GM19035 (cell line): Measurements from ENCODE around the gene PTPMT1.

ENCODE experiments used
- ATAC-seq: cut with Tn5 transposase; IDR thresholded peaks from one replicate; pipeline ENCODE4 v1.9.1; 2021; ENCODE audit not compliant: unreplicated experiment

The PTPMT1 gene

GRCh38 chr11:47606731-47607130 lies 41.3 kb downstream of the PTPMT1 start:
- no peak for ATAC-seq

- ATAC-seq = no peak
These were observed 42.0 kb downstream of the PTPMT1 start for GRCh38 chr11:47607380-47607779.

DNA sequence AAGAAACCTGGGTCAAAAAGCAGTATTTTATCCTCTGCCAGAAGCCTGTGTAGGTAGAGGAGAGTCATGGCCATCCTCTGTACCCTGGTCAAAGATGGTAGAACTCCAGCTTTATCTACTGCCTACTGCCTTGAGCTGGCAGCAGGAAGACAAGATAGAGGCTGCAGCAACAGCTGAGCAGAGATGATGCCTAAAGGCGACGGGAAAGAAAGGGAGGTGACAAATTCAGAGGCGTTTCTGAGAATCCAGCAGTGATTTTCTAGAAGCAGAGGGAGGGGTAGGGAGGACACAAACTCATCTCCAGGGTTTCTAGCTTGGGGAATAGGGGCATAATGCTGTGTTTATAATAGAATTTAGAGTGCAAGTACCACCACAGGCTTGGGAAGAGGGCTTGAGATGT lies 44.3 kb downstream of the PTPMT1 start:
- ATAC-seq = no peak

DNA sequence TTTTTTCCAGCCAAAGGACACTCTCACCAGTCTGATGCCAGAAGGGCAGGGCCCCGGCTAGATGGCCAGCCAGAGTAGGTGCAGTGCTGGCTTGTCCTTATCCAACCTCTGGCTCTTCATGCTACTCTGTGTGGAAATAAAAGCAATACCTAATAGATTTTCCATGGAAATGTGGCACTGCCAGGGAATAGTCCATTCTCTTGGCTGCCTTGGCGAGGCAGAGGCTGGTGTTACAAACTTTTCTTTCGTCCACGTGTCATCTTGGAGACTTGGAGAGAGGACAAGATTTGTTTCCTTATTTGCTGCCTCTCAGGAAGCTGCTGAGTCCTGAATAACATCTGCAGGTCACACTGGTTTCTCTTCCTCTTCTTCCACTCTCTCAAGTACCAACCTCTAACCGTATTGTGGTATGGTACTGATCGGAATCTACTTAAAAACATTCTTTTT lies 46.0 kb downstream of the PTPMT1 start:
- no peak for ATAC-seq

DNA sequence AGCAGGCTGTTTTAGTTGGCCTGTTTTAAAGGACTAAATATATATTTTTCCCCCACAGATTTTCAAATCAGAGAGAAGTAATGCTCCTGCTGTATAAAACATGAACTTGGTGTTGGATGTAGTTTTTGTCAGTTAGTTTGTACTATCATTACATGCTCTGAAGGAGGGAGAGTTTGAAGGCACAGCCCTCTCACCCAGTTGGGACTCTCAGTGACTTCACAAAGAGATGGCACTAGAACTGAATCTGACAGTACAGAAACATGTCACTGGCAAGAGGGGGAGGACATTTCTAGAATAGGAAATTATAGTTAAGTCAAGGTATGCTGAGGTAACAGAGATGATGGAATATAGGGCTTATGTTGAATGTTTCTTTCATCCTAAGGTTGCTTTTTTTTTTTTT lies 49.9 kb downstream of the PTPMT1 start:
- no peak for ATAC-seq

- no peak for ATAC-seq
These were observed 51.5 kb downstream of the PTPMT1 start for GRCh38 chr11:47616726-47617416.

DNA sequence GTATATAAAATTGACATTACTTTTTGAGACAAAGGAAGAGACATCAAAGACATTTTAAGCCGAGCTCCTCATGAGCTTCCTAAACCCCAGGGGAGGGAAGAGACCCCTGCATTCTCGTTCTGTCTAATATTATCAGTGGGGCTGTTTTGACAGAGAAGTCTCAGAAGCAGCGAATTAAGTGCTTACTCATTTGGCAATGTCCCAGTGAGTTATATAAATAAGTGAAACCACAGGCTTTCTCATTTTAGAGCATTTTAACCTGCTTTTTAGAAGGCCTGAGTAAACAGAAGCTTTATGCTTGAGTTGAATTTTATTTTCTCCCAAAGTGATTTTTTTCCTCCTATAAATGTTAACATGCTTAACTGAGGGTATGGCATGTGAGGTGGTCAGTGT lies 52.0 kb downstream of the PTPMT1 start:
- no peak for ATAC-seq

DNA sequence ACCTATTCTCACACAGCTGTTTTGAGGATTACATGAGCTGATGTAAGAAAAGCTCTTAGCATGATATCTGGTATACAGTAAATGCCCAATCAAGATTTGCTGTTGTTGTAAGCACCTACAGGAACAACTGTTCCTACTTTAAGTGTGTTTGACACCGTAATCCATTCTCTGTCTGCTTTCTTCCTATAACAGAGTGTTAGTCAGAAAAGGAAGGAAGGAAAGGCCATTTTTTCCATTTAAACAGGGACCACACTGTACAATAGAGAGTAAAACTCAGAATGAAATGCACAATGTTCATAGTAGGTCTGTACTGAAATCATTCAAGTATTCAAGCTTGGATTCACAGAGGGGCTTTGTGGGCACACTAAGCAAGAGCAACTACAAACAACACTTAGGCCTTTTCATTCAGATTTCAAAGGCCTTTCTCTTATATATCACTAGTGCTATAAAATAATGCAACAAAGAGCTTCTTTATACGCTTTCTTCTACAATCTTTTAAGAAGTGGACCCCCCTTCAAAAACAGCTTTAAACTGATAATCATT lies 55.5 kb downstream of the PTPMT1 start:
- ATAC-seq = no peak
